ENCODE measurements around the gene FMR1.

The FMR1 gene

DNA sequence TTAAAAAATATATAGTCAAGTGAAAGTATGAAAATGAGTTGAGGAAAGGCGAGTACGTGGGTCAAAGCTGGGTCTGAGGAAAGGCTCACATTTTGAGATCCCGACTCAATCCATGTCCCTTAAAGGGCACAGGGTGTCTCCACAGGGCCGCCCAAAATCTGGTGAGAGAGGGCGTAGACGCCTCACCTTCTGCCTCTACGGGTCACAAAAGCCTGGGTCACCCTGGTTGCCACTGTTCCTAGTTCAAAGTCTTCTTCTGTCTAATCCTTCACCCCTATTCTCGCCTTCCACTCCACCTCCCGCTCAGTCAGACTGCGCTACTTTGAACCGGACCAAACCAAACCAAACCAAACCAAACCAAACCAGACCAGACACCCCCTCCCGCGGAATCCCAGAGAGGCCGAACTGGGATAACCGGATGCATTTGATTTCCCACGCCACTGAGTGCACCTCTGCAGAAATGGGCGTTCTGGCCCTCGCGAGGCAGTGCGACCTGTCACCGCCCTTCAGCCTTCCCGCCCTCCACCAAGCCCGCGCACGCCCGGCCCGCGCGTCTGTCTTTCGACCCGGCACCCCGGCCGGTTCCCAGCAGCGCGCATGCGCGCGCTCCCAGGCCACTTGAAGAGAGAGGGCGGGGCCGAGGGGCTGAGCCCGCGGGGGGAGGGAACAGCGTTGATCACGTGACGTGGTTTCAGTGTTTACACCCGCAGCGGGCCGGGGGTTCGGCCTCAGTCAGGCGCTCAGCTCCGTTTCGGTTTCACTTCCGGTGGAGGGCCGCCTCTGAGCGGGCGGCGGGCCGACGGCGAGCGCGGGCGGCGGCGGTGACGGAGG is at the start of gene FMR1:
FMR1 (plus strand) TSS at position 728 of the 831 bp plus-strand sequence. CDS start 261 bp downstream, outside the sequence.
- TF ChIP-seq CTCF (IDR thresholded peaks at IDR 0.05; ENCODE audit: low read depth, low read length, missing control alignments), result no peak
- DNase-seq (ENCODE audit: extremely low read depth, low read depth), result peak; percentile 52
- peak within 1 kb of the TSS; percentile 66 for H3K4me3 ChIP-seq (replicated peaks; ENCODE audit: low read depth, low read length)

DNA sequence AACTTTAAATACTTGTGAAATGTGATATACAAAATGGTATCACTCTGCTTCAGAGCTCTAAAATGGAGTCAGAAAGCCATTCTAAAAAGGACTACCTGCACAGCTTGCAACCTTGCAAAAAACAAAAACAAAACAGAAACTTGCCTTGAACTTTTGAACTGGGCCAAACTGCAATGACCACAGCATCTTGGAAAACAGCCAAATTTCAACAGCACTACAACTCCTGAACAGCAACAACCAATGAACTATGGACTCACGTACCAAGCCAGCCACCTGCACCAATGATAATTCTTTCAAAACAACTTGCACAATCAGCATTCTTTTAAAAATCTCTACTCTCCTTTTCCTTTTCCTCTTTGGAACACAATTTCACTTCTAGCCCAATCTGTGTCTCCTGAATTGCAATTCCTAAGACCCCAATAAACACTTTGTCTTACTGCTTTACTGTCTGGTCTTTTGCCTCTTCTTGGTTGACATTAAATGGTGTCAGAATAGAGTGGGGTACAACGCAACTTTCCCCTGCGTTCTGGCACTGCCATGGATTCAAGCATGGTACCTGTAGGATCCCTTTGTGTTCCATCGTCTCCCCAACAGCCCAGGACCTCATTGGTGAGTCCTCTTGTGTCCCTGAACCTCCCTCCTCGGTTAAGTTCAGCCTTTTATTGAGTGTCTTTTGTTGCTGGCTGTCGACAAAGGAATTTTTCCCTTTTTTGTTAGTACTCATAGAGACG is 35.7 kb upstream of the FMR1 start:
- no peak overlapping the region for H3K4me3 ChIP-seq (replicated peaks; ENCODE audit: low read depth, low read length)
- no peak for TF ChIP-seq CTCF (IDR thresholded peaks at IDR 0.05; ENCODE audit: low read depth, low read length, missing control alignments)
- DNase-seq (ENCODE audit: extremely low read depth, low read depth), result no peak

DNA sequence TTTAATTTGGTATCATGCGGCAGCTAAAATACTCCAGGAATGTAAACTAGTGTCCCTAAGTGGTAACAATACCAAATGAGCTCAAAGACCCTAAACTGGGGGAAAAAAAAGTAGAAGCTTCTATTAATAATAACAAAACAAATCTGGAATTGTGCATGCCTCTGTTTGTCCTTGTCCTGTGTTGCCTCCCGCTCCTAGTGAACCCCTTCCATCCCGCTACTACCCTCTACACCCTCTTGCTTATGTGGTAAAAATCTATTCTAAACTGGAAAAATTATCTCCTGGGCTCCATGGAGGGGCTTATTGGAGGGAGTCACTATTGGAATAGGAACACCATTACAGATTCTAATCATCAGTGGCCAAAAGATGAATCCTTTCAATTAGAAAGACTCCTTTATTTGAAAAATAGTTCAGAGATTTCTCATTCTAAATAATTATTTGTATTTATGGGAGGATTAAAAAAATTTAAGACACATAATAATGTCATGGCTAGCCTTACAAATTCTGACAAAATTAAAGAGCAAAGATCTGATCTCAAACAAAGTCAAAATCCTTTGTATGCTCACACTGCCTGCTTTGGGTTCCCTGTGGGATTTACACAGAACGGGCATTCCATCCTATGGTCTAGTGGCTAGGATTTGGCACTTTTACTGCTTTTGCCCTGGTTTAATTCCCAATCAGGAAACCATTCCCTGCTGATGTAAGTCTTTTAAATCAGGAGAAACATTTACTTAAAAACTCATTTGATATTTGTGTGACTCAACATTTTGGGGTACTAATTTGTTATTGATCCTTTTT is 34.7 kb upstream of the FMR1 start:
- H3K4me3 ChIP-seq (replicated peaks; ENCODE audit: low read depth, low read length), result no peak overlapping the region
- no peak for DNase-seq (ENCODE audit: extremely low read depth, low read depth)
- TF ChIP-seq CTCF (IDR thresholded peaks at IDR 0.05; ENCODE audit: low read depth, low read length, missing control alignments), result no peak

DNA sequence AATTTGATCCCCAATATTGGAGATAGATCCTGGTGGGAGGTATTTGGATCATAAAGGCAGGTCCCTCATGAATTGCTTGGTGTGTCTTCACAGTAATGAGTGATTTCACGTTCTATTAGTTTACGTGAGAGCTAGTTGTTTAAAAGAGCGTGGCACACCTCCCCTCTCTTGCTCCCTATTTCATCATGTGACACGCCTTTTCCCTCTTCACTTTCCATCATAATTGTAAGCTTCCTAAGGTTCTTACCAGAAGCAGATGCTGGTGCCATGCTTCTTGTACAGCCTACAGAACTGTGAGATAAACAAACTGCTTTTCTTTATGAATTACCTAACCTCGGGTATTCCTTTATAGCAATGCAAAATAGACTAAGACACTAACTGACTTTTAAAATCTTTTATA is 34.0 kb upstream of the FMR1 start:
- DNase-seq (ENCODE audit: extremely low read depth, low read depth), result no peak
- H3K4me3 ChIP-seq (replicated peaks; ENCODE audit: low read depth, low read length), result no peak overlapping the region

DNA sequence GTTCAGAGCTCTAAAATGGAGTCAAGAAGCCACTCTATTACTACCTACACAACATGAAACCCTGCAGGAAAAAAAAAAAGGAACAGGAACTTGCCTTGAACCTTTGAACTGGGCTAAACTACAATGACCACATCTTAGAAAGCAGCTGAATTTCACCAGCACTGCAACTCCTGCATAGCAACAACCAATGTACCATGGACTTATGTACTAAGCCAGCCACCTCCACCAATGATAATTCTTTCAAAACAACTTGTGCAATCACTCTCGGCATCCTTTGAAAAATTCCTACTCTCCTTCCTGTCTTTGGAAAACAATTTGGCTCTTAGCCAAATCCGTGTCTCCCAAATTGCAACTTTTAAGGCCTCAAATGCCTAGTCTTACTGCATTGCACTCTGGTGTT is 26.8 kb upstream of the FMR1 start:
- H3K4me3 ChIP-seq (replicated peaks; ENCODE audit: low read depth, low read length), result no peak overlapping the region
- no peak for DNase-seq (ENCODE audit: extremely low read depth, low read depth)
- TF ChIP-seq CTCF (IDR thresholded peaks at IDR 0.05; ENCODE audit: low read depth, low read length, missing control alignments), result no peak

More for the DNA sequence above, 34.0 kb upstream of the FMR1 start:
- TF ChIP-seq CTCF (IDR thresholded peaks at IDR 0.05; ENCODE audit: low read depth, low read length, missing control alignments), result no peak

DNA sequence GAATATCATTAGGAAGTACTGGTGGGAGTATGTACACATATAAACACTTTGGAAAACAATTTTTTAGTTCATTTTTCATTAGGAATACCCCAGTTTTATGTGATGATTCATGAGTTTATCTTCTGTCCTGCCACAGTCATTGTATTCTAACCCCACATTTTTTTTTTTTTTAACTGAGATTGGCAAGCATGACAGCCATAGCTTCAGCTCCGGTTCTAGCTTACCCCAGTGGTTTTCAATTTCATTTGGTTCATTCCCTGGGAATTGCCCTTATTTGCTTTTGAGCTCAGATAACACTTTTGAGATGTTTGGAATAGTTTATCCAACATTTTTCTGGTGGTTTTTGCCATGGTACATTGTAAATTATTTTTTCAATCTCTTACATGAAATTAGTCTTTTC is 21.0 kb upstream of the FMR1 start:
- H3K4me3 ChIP-seq (replicated peaks; ENCODE audit: low read depth, low read length), result no peak overlapping the region
- DNase-seq (ENCODE audit: extremely low read depth, low read depth), result no peak
- no peak for TF ChIP-seq CTCF (IDR thresholded peaks at IDR 0.05; ENCODE audit: low read depth, low read length, missing control alignments)

Measured in HFF-Myc (cell line).